ENCODE results near the gene STIM1. TPM values are rescaled to one million over a fixed set of nuclear protein-coding genes. Genes with fewer than 3 reads are reported as not detected.
A peak's percentile ranks its signal among the peaks of the same experiment; 100 is the strongest.
"Not testable (repeated sequence)": the region's sequence is repeated elsewhere in the genome, so short reads cannot be mapped to it uniquely, and the experiment has no call there.

The STIM1 gene
- total and polyA plus RNA-seq, 12 donors = 11.9 to 55.7 (median 37.4) TPM

DNA sequence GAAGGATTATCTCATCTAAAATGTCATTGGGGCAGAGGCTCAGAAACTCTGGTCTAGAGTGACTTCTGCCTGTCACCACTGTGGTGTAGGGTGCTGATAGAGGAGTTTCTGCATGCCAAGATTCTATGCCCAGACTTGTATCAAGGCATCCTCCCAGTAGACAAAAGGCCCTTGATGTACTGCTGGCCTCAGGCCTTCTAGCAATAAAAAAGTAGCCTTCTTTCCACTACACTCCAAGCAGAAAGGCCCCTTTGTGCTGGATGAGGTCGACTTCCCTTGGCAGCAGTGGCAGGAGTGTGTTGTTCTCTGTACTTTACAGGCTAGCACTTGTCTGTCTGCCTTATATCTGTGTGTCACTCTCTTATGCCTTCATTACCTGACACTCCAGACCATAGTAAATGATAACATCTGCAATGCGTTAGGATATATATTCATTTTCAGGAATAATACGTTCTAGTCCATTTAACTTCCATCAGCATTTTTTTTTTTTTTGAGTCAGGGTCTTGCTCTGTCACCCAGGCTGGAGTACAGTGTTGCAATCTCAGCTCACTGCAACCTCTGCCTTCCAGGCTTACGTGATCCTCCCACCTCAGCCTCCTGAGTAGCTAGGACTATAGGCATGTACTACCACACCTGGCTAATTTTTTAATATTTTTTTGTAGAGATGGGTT is 189.6 kb downstream of the STIM1 start:
- Histone ChIP-seq H3K27ac (peak overlapping the region in 5 of 10 donors; percentile 0 to 61 (median 35)), H3K27me3 (no peaks in the 10 kb centered on the region), H3K4me3 (no peak overlapping the region), H3K4me1 (peaks cover 0 to 43% (median 27%) of the 10 kb centered on the region in 9 donors), H3K36me3 (no peaks in the 10 kb centered on the region), H3K9me3 (no peaks in the 10 kb centered on the region)
- WGBS, 2 donors = 35 to 41% methylated on average over 4 of the region's 4 CpGs
- no peak for DNase-seq
- intact Hi-C loops (cut with DNase I) = loop anchor here in 3 of 10 donors (5.0 to 10.0 kb wide), 3 partner anchors 93 to 100 kb away; no protein-coding TSS in a partner anchor
- TF ChIP-seq CTCF (IDR thresholded peaks at IDR 0.05) = no peak
- peak in 7 of 8 donors; percentile 35 to 81 (median 61) for ATAC-seq

GRCh38 chr11:4048340-4048739 is 192.9 kb downstream of the STIM1 start:
- DNase-seq (no peak), ATAC-seq (no peak)
- Histone ChIP-seq H3K36me3 (no peaks in the 10 kb centered on the region), H3K4me1 (peaks cover 0 to 26% (median 18%) of the 10 kb centered on the region in 9 donors), H3K9me3 (peaks cover 0 to 3% (median 0%) of the 10 kb centered on the region in 11 donors), H3K4me3 (no peak overlapping the region), H3K27me3 (no peaks in the 10 kb centered on the region), H3K27ac (no peak overlapping the region)
- TF ChIP-seq CTCF (IDR thresholded peaks at IDR 0.05) = no peak
- intact Hi-C loops (cut with DNase I) = loop anchor here in 1 of 10 donors (10.0 kb wide), 1 partner anchor 104 kb away; no protein-coding TSS in a partner anchor

DNA sequence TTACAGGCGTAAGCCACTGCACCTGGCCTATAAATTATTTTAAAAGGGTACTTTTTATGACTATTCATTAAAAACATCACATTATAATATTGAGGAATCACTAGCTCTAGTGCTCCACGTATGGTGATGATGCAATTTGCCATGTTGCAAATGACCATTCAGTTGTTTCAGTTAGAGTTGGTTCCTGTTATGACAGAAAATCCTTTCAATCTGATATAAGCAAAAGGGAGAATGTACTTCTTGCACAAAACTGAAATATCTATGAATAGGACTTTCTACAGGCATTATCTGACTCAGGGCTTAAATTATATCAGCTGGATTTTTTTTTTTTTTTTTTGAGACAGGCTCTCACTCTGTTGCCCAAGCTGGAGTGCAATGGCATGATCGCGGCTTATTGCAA is 193.5 kb downstream of the STIM1 start:
- TF ChIP-seq CTCF (IDR thresholded peaks at IDR 0.05) = no peak
- H3K4me3 ChIP-seq = no peak overlapping the region
- ATAC-seq (no peak), DNase-seq (no peak)
- H3K27me3 ChIP-seq = no peaks in the 10 kb centered on the region
- no peaks in the 10 kb centered on the region for H3K36me3 ChIP-seq
- H3K4me1 ChIP-seq = peaks cover 0 to 19% (median 15%) of the 10 kb centered on the region in 9 donors
- H3K9me3 ChIP-seq = peaks cover 0 to 3% (median 0%) of the 10 kb centered on the region in 11 donors
- intact Hi-C loops (cut with DNase I) = loop anchor here in 1 of 10 donors (10.0 kb wide), 1 partner anchor 104 kb away; no protein-coding TSS in a partner anchor
- no peak overlapping the region for H3K27ac ChIP-seq
- 86 to 94% methylated on average over 4 of the region's 4 CpGs for WGBS, 2 donors

- DNase-seq (no peak), ATAC-seq (no peak)
- no peaks in the 10 kb centered on the region for H3K36me3 ChIP-seq
- no peak for TF ChIP-seq CTCF (IDR thresholded peaks at IDR 0.05)
- intact Hi-C loops (cut with DNase I) = no loop called here
- no peak overlapping the region for H3K27ac ChIP-seq
- no peaks in the 10 kb centered on the region for H3K27me3 ChIP-seq
- H3K4me1 ChIP-seq = peaks cover 0 to 8% (median 4%) of the 10 kb centered on the region in 9 donors
- WGBS, 2 donors = 98 to 100% methylated on average over 1 of the region's 1 CpG
- H3K9me3 ChIP-seq = peaks cover 0 to 3% (median 0%) of the 10 kb centered on the region in 11 donors
- H3K4me3 ChIP-seq = no peak overlapping the region
Observed at GRCh38 chr11:4050138-4050537, 194.7 kb downstream of the STIM1 start.

GRCh38 chr11:4053200-4053599 is 197.7 kb downstream of the STIM1 start:
- H3K27me3 ChIP-seq; DNase-seq; H3K27ac ChIP-seq; H3K9me3 ChIP-seq; ATAC-seq; intact Hi-C loops (cut with DNase I); H3K4me3 ChIP-seq: not testable (repeated sequence)
- peaks cover 0 to 22% (median 0%) of the 10 kb centered on the region in 9 donors for H3K36me3 ChIP-seq
- WGBS, 2 donors = 86 to 99% methylated on average over 4 of the region's 4 CpGs
- peaks cover 0 to 16% (median 5%) of the 10 kb centered on the region in 9 donors for H3K4me1 ChIP-seq

All from heart right ventricle (tissue), 16 donors.